PC-3 (cell line): ENCODE data around the gene CEACAM6. TPM values are rescaled to one million over a fixed set of nuclear protein-coding genes. Genes with fewer than 3 reads are reported as not detected.

Source experiments
- ATAC-seq: fragments of 200-7000 bp; cut with Tn5 transposase; 2 replicates; pipeline ENCODE4 v1.9.1; 2020; ENCODE audit warnings: mild to moderate bottlenecking, moderate library complexity
- BruUV-seq: library from RNA; stranded (reverse); fragments of 400-500 nt; replicated peaks from 2 replicates; lab custom pipeline; 2021; lab: Mats Ljungman, UMichigan
- CTCF ChIA-PET: fragments of 300-600 bp; sonication (Branson Sonifier 250); formaldehyde crosslinking; loops from one replicate; lab custom pipeline; 2022; ENCODE audit warnings: antibody characterized with exemption; lab: Charles Lee
- POLR2A ChIA-PET: fragments of 300-600 bp; sonication (Branson Sonifier 250); formaldehyde crosslinking; loops from one replicate; lab custom pipeline; 2022; ENCODE audit warnings: antibody characterized with exemption; ENCODE audit not compliant: unreplicated experiment; lab: Charles Lee
- DNase-seq: peaks from one replicate; pipeline ENCODE4 v3.0.0-alpha.2; 2015
- H2AFZ ChIP-seq: fragments of 300-600 bp; sonication (generic); 2 replicates; pipeline ENCODE4 v1.6.0; 2016; ENCODE audit warnings: antibody characterized with exemption, low read length
- H3F3A ChIP-seq: fragments of 300-600 bp; sonication (generic); one replicate; pipeline ENCODE4 v1.6.0; 2017; ENCODE audit warnings: antibody characterized with exemption, low read length, control low read depth, mild to moderate bottlenecking; ENCODE audit not compliant: unreplicated experiment
- H3K27ac ChIP-seq: fragments of 300-600 bp; sonication (generic); 2 replicates; pipeline ENCODE4 v1.5.1; 2016; ENCODE audit warnings: mild to moderate bottlenecking, low read length
- H3K27me3 ChIP-seq: fragments of 300-600 bp; sonication (generic); 2 replicates; pipeline ENCODE4 v1.6.1; 2016; ENCODE audit warnings: low read length, mixed read lengths
- H3K36me3 ChIP-seq: fragments of 300-600 bp; sonication (generic); 2 replicates; pipeline ENCODE4 v1.6.1; 2016; ENCODE audit warnings: low read depth, mixed run types, low read length, mixed read lengths
- H3K4me1 ChIP-seq: fragments of 300-600 bp; sonication (generic); 2 replicates; pipeline ENCODE4 v1.5.1; 2016; ENCODE audit warnings: low read length; ENCODE audit not compliant: insufficient read depth
- H3K4me2 ChIP-seq: fragments of 300-600 bp; sonication (generic); 2 replicates; pipeline ENCODE4 v1.6.0; 2016; ENCODE audit warnings: low read length
- H3K4me3 ChIP-seq: fragments of 300-600 bp; sonication (generic); 2 replicates; pipeline ENCODE4 v1.5.1; 2016; ENCODE audit warnings: mild to moderate bottlenecking, low read length, mixed read lengths
- H3K79me2 ChIP-seq: fragments of 300-600 bp; sonication (generic); 2 replicates; pipeline ENCODE4 v1.6.1; 2017; ENCODE audit warnings: low read length, mixed read lengths
- H3K9ac ChIP-seq: fragments of 300-600 bp; sonication (generic); 2 replicates; pipeline ENCODE4 v1.6.0; 2016; ENCODE audit warnings: mild to moderate bottlenecking, low read length
- H3K9me2 ChIP-seq: fragments of 300-600 bp; sonication (generic); replicated peaks from 2 replicates; pipeline ENCODE4 v1.6.1; 2016; ENCODE audit warnings: mixed run types, low read length, mixed read lengths
- H3K9me3 ChIP-seq: fragments of 300-600 bp; sonication (generic); 2 replicates; pipeline ENCODE4 v1.6.1; 2016; ENCODE audit warnings: low read length, mixed read lengths
- H4K20me1 ChIP-seq: fragments of 300-600 bp; sonication (generic); 2 replicates; pipeline ENCODE4 v1.6.1; 2016; ENCODE audit warnings: low read length, mixed read lengths
- EZH2 ChIP-seq: fragments of 300-600 bp; sonication (generic); IDR thresholded peaks from one replicate; pipeline ENCODE4 v1.6.1; 2017; ENCODE audit warnings: antibody characterized with exemption, mild to moderate bottlenecking, low read length; ENCODE audit not compliant: unreplicated experiment
- EZH2phosphoT487 ChIP-seq: fragments of 300-600 bp; sonication (generic); IDR thresholded peaks from 2 replicates; pipeline ENCODE4 v1.6.1; 2018; ENCODE audit warnings: mild to moderate bottlenecking, antibody characterized with exemption, low read length, borderline replicate concordance
- intact Hi-C: fragments of 100-400 bp; cut with micrococcal nuclease; formaldehyde crosslinking; loops from 2 replicates; pipeline ENCODE4 v1.9.0; 2023
- total RNA-seq: library from RNA; depleted of rRNA; stranded (reverse); fragments of >200 nt; gene quantifications from 2 replicates; pipeline ENCODE4 v1.2.3, GENCODE V29; 2014
- TF ChIP-seq, protein P1 (sequence below): fragments of 300-600 bp; sonication (generic); conservative IDR thresholded peaks from 2 replicates; pipeline ENCODE4 v1.5.1; 2017; ENCODE audit warnings: antibody characterized with exemption, low read depth, mild to moderate bottlenecking, low read length

CEACAM6 gene
- total RNA-seq, 1 experiment from 2014 or later: 7.1 TPM

DNA sequence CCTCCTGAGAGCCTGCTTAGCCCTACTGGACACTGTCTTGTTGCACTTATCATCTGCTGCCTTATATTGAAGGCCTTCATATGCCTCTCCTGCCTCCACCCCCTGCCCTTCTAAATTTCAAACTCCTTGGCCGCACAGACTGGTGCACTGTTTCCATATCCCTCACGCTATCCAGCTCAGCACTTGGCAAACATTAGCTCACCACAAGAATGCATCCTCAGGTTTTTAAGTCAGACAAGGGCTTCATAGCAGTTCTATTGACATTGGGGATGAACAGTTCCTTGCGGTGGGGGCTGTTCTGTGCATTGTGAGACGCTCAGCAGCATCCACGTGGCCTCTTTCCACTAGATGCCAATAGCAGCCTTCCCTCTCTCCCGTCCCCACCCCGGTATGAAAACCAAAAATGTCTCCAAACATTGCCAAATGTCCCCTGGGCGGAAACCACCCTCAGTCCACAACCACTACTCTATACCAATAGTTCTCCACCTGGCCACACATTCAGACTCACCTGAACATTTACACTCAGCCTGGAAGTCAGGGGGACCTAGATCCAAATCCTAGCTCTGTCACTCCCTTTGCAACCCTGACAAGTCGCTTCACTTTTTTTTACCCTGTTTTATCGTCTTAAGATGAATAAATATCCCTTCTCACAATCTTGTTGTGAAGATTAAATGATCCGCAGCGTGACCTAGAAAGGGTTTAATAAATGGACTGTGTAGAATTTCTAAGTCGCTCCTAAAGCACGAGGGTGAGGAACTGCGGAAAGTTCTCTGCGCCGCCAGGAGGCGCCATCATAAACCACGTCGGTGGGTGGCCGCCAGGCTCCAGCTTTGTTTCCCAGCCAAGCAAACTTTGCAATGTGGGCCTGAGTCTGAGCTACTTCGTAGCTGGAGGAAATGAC is 37.4 kb downstream of the CEACAM6 start:
- ChIA-PET CTCF (interaction anchor here (0.6 to 1.9 kb wide), 5 partner anchors 17 to 48 kb away, joined by 3 to 19 read pairs (median 12); no protein-coding TSS in a partner anchor), POLR2A (no interaction called here)
- Histone ChIP-seq H2AFZ (peak overlapping the region; percentile 75), H3K4me1 (peaks cover 44% of the 10 kb centered on the region), H3K9ac (peak overlapping the region; percentile 98), H3K4me3 (peak overlapping the region; percentile 50; the same call in 1 of the 2 replicates), H3K27ac (peak overlapping the region; percentile 100), H4K20me1 (no peaks in the 10 kb centered on the region), H3K79me2 (no peaks in the 10 kb centered on the region), H3K27me3 (no peaks in the 10 kb centered on the region), H3K36me3 (no peaks in the 10 kb centered on the region), H3K4me2 (peak overlapping the region; percentile 88), H3K9me2 (no peaks in the 10 kb centered on the region), H3F3A (peaks cover 7% of the 10 kb centered on the region), H3K9me3 (no peaks in the 10 kb centered on the region)
- no peak for TF ChIP-seq EZH2
- TF ChIP-seq, protein P1, sequence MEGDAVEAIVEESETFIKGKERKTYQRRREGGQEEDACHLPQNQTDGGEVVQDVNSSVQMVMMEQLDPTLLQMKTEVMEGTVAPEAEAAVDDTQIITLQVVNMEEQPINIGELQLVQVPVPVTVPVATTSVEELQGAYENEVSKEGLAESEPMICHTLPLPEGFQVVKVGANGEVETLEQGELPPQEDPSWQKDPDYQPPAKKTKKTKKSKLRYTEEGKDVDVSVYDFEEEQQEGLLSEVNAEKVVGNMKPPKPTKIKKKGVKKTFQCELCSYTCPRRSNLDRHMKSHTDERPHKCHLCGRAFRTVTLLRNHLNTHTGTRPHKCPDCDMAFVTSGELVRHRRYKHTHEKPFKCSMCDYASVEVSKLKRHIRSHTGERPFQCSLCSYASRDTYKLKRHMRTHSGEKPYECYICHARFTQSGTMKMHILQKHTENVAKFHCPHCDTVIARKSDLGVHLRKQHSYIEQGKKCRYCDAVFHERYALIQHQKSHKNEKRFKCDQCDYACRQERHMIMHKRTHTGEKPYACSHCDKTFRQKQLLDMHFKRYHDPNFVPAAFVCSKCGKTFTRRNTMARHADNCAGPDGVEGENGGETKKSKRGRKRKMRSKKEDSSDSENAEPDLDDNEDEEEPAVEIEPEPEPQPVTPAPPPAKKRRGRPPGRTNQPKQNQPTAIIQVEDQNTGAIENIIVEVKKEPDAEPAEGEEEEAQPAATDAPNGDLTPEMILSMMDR: peak; percentile 88
- intact Hi-C loops: loop anchor here (2.0 to 10.0 kb wide), 2 partner anchors 28 to 162 kb away; partner anchors contain the start of gene RABAC1
- BruUV-seq: TSS peak; percentile 97
- DNase-seq (peak; percentile 93), ATAC-seq (peak; percentile 88)

GRCh38 chr19:41793414-41793727 is 38.0 kb downstream of the CEACAM6 start:
- Histone ChIP-seq H3K9ac (peak overlapping the region; percentile 98), H4K20me1 (no peaks in the 10 kb centered on the region), H3K36me3 (no peaks in the 10 kb centered on the region), H3K4me3 (peak overlapping the region; percentile 50; the same call in 1 of the 2 replicates), H3K4me1 (peaks cover 48% of the 10 kb centered on the region), H3K27me3 (no peaks in the 10 kb centered on the region), H3F3A (peaks cover 7% of the 10 kb centered on the region), H3K9me2 (no peaks in the 10 kb centered on the region), H3K79me2 (no peaks in the 10 kb centered on the region), H3K9me3 (no peaks in the 10 kb centered on the region), H3K27ac (peak overlapping the region; percentile 100), H2AFZ (peak overlapping the region; percentile 75; the same call in 1 of the 2 replicates), H3K4me2 (peak overlapping the region; percentile 88)
- ATAC-seq (no peak), DNase-seq (no peak)
- POLR2A ChIA-PET: no interaction called here
- no TSS peak for BruUV-seq
- TF ChIP-seq, protein P1: no peak
- TF ChIP-seq EZH2: no peak
- intact Hi-C loops: loop anchor here (2.0 to 10.0 kb wide), 2 partner anchors 27 to 161 kb away; partner anchors contain the start of gene RABAC1
- CTCF ChIA-PET: interaction anchor here (0.7 to 1.9 kb wide), 3 partner anchors 19 to 40 kb away, joined by 3 to 19 read pairs (median 12); no protein-coding TSS in a partner anchor

DNA sequence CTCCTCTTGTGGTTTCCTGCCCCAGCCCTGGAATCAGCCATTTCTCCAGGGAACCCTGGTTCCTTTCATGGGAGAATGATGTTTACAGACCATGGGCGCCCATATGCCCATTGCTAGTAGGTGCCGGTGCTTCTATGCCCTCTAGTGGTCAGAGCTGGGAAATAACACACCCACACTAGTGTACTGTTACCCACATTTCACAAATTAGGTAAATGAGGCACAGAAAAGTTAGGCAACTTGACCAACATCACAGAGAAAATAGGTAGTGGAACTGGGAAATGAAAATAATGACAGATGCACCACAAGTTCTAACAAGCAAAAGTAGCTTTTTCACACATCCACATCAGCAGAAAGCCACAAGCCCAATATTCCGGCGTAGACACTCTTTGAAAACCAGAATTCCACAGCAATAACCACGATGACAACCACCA is 39.7 kb downstream of the CEACAM6 start:
- H4K20me1 ChIP-seq: no peaks in the 10 kb centered on the region
- no peaks in the 10 kb centered on the region for H3K79me2 ChIP-seq
- H3K9me2 ChIP-seq: no peaks in the 10 kb centered on the region
- H3K4me2 ChIP-seq: peak overlapping the region; percentile 10; the same call in 1 of the 2 replicates
- ChIA-PET CTCF (no interaction called here), POLR2A (no interaction called here)
- BruUV-seq: no TSS peak
- H3K4me1 ChIP-seq: peaks cover 60% of the 10 kb centered on the region
- peak overlapping the region; percentile 100 for H3K27ac ChIP-seq
- no peaks in the 10 kb centered on the region for H3K9me3 ChIP-seq
- ATAC-seq: no peak
- no peak overlapping the region for H2AFZ ChIP-seq
- H3K36me3 ChIP-seq: no peaks in the 10 kb centered on the region
- peaks cover 7% of the 10 kb centered on the region for H3F3A ChIP-seq
- TF ChIP-seq EZH2: no peak
- no peak for TF ChIP-seq EZH2phosphoT487
- TF ChIP-seq, protein P1: peak; percentile 74
- DNase-seq: peak; percentile 70
- no peaks in the 10 kb centered on the region for H3K27me3 ChIP-seq
- intact Hi-C loops: loop anchor here (10.0 kb wide), 1 partner anchor 160 kb away; the partner anchor contains the start of gene RABAC1
- peak overlapping the region; percentile 98 for H3K9ac ChIP-seq
- H3K4me3 ChIP-seq: no peak overlapping the region
